Esophagus muscularis mucosa (tissue), 4 donors: ENCODE data around the gene MAPKAP1.

Experiments used
- EP300 ChIP-seq: sonication (generic); formaldehyde crosslinking; IDR thresholded peaks from one replicate; pipeline ENCODE4 v1.6.1; 2017; ENCODE audit warnings: antibody characterized with exemption
- POLR2A ChIP-seq: fragments of 450-650 bp; IDR thresholded peaks from one replicate; pipeline ENCODE4 v1.6.1; 2017; ENCODE audit warnings: antibody characterized with exemption, moderate library complexity, mild to moderate bottlenecking, low read depth
- POLR2AphosphoS5 ChIP-seq, 2 donors: sonication (generic); formaldehyde crosslinking; IDR thresholded peaks; one replicate each; pipeline ENCODE4 v1.6.1; 2017; ENCODE audit warnings: antibody characterized with exemption in 2 of 2
- TF ChIP-seq, protein P1 (sequence below), 3 experiments: fragments of 200-600 bp in 2 of 3; fragments of 450-650 bp in 1 of 3; sonication (generic) in 2 of 3; IDR thresholded peaks; one replicate each; pipeline ENCODE4 v1.5.1; 2017 to 2019; ENCODE audit warnings: antibody characterized with exemption in 3 of 3, mild to moderate bottlenecking in 2 of 3, moderate library complexity in 1 of 3

GRCh38 chr9:125391704-125392103, 315.3 kb downstream of the MAPKAP1 start:
- TF ChIP-seq, protein P1, sequence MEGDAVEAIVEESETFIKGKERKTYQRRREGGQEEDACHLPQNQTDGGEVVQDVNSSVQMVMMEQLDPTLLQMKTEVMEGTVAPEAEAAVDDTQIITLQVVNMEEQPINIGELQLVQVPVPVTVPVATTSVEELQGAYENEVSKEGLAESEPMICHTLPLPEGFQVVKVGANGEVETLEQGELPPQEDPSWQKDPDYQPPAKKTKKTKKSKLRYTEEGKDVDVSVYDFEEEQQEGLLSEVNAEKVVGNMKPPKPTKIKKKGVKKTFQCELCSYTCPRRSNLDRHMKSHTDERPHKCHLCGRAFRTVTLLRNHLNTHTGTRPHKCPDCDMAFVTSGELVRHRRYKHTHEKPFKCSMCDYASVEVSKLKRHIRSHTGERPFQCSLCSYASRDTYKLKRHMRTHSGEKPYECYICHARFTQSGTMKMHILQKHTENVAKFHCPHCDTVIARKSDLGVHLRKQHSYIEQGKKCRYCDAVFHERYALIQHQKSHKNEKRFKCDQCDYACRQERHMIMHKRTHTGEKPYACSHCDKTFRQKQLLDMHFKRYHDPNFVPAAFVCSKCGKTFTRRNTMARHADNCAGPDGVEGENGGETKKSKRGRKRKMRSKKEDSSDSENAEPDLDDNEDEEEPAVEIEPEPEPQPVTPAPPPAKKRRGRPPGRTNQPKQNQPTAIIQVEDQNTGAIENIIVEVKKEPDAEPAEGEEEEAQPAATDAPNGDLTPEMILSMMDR (IDR thresholded peaks at IDR 0.05), result no peak
- TF ChIP-seq POLR2A (no peak), POLR2AphosphoS5 (IDR thresholded peaks at IDR 0.05) (no peak), EP300 (no peak)
